C1 segment of cervical spinal cord (tissue), 14 donors: ENCODE results near the gene ZNF536.
"Not testable (repeated sequence)": the region's sequence is repeated elsewhere in the genome, so short reads cannot be mapped to it uniquely, and the experiment has no call there.

ENCODE experiments used
- DNase-seq, 14 donors: peaks; one replicate each; lab custom pipeline; 2025; lab: John Stamatoyannopoulos, UW

Gene ZNF536

GRCh38 chr19:30341611-30342201 is 30.5 kb upstream of the ZNF536 start:
- DNase-seq = no peak

DNA sequence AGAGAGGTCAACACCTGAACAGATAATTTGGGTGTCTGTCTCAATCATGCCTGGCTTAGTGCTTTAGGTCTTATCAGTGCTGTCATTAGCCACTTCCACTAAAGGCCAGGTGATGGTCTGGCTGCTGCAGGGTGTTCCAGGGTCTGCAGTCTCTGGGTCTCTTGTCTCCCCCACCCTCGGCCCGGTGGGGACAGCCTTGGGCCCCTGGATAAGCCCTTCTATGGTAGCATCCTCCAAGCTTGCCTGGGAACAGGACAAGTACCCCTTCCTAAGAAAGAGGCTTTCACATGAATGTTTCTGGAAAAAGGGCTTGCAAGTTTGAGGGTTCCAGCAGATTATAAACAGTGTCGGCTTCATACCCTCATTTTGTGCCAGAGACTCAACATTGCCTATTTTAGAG is 29.3 kb upstream of the ZNF536 start:
- DNase-seq = no peak

DNA sequence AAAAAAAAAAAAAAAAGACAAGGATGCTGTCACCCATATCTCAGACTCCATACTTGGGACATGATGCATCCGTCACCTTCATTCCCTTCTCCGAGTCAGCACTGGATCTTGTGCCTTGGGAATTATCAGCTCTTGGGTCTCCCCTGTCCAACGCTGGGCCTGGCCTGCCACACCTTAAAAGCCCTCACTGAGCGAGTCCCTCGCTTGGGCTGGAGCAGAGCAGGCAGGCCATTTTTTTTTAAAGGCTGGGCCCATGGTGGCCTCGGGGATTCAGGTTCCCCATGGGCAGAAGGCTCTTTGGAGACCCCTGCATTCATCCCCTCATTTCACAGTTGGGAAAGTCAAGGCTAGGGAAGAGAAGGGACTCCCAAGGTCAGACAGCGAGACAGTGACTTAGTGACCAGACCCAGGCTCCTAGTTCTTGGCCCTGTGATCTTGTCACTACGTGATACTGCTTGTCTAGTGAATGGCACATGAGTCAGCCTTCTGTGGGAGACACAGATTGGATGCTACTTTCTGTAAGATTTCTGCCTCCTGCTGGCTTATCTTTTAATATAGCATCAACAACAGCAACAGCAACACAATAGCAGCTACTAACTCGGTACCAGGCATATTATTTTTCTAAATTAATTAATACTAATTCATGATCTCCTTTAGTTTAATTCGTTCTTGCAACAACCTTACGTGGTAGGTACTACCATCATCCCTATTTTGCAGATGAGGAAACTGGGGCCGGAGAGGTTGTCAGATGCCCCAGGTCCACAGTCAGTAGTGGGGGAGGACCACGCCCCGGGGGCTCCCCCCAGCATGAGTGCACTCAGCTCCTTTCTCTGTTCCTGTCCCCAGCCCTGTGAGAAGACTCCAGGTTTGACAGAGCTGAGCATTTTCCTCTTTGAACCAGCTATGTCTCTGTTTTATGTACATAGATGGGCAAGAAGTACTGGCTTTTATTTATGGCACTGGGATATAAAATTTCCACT is 27.4 kb upstream of the ZNF536 start:
- DNase-seq = no peak

DNA sequence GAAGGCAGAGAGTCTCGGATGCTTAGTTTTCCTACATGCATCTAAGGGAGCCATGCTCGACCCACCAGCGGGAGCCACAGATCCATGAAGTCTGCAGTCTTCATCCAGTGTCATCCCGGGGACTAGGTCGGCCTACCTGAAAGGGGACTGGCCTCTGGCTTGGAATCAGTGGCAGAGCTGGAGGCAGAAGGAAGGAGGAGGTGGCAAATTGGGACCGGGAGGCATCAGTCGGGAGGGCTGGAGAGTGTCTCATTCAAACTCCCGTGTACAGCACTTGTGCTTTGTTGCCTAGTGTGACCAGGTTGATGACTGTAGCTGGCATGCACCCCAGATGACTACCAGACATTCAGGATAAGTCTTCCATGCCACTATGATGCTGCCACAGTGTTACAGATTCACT is 26.5 kb upstream of the ZNF536 start:
- no peak for DNase-seq

DNA sequence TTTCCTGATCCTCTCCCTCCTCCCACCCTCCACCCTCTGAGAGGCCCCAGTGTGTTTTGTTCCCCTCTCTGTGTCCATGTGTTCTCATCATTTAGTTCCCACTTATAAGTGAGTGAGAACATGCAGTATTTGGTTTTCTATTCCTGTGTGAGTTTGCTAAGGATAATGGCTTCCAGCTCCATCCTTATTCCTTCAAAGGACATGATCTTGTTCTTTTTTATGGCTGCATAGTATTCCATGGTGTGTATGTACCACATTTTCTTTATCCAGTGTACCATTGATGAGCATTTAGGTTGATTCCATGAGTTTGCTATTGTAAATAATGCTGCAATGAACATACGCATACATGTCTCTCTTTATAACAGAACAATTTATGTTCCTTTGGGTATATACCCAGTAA is 25.7 kb upstream of the ZNF536 start:
- not testable (repeated sequence) for DNase-seq

DNA sequence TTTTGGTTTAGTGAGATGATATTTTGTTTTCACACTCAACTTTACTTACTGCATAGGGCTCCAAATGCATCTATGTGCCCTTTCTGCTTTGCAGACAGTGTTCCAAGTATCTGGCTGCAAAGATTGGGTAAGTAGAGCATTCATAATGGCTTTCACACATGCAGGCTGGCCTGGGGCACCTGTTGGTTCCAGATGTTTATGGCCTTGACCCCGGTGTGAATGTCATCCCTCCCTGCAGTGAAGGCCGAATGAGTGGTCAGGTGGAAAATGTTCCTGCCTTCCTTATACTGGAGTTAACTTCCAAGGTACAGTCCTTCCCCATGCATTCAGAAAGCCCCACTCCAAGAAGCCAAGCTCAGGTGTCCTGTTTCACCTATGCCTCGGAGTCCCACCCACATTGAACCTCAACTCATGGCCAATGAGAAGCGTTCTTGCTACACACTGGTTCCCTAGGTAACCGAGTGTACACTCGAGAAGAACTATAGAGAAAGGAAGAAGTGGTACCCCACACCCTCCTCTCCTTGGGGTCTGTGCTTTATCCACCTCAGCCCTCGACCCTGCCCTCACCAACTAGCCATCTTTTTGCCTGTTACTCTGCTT is 23.0 kb upstream of the ZNF536 start:
- no peak for DNase-seq

DNA sequence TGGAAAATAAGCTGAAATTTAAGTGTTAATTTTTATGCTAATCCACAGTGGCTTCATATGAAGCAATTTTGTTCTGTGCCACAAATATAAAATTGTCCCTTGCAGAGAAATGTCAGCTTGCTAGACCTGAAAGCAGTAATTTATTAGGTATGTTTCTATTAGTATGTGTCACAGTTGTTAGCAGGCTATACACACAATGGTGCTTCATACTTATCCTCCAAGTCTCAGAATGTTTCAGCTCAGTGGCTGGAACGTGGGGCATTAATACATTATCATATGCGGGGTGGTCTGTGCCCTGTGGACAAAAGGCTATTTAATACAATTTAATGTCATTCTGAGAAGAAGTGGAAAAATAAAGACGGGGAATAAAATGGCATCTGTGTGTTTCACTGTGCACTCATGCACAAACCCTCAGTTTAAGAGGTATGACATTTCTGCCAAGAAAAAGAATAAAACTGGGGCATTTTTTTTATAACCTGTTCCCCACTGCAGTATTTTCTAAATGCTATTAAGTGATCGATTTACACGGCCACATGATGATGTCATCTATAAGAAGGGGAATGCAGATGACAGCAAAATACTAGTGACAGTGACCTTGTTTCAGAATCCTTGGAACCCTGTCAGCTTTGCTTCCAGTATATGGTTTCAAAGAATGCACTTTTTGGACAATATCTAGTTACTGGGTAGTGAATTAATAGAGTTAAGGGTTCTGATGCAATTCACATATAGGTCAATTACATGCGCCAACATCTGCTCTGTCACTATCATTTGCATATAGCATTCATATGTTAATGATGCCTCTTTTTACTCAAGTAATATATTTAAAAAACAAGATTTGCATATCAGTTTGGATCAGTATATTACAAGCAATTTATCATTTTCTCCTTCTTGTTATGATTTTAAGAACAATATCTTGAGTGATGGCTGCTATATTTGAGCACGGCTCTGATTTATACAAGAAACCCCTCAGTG is 21.2 kb upstream of the ZNF536 start:
- DNase-seq = peak in 1 of 14 donors; percentile 9

DNA sequence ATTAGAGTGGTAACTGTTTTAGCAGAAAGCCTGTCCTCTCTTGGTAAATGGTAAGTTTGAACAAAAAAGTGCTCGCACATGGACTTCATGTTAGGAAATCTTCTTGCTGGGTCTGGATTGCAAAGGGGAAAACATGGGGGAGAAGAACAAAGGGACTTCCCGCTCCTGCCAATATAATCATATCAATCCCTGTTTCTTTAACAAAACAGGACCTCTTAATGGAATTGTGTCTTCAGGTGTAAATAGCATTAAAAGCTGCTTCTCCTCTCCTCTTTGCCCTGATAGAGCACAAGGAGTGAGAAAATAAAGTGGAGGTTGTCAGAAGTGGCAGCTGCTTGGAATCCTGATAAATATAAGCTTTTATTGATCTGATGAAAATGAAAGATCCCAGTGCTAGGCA is 20.4 kb upstream of the ZNF536 start:
- DNase-seq = no peak

- DNase-seq = no peak
These were observed 18.7 kb upstream of the ZNF536 start for GRCh38 chr19:30353394-30353945.

DNA sequence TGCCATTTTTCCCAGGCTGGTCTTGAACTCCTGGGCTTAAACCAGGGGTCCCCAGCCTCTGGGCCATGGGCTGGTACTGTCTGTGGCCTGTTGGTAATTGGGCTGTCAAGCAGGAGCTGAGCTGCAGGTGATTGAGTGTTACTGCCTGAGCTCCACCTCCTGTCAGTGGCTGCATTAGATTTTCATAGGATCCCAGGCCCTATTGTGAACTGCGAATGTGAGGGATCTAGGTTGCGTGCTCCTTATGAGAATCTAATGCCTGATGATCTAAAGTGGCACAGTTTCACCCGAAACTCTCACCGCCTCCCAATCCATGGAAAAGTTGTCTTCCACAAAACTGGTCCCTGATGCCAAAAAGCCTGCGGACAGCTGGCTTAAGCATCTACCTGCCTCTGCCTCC is 16.6 kb upstream of the ZNF536 start:
- DNase-seq = no peak

GRCh38 chr19:30356951-30357579 is 15.1 kb upstream of the ZNF536 start:
- no peak for DNase-seq

DNA sequence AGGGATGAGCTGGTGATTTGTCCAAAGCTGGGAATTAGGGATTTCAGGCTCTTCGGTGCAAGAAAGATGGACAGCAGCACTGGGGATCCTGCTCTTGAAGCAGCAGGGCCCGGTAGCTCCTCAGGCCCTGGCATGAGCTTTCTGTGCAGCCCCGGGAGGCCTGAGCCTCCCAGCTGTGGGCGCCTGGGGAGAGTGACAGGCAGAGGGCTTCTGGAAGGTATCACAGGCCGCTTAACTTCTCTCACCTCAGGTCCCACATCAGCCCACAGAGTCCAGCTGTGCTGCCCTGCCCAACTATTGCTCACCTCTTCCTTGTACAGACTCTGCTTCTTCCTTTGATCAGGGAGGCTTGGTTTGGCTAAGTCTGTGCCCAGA is 14.6 kb upstream of the ZNF536 start:
- DNase-seq = no peak

DNA sequence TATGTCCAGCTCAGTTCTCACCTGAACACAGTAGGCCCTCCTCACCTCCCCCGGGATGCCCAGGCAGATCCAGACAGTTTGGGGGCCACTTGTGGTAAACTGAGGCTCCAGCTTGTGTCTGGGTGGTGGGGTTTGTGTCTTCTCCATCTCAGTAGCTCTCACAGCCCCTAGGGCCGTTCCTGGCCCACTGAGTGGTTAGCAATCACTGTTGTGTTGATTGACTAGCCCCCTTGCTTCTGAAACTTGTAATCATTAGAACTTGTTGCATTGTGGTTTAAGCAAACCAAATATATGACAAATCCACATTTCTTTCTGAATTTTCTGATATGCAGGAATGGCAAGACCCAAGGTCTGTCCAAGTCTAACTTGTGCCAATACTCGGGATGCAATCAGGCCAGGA is 13.9 kb upstream of the ZNF536 start:
- DNase-seq = no peak

- no peak for DNase-seq
These were observed 13.2 kb upstream of the ZNF536 start for GRCh38 chr19:30358821-30359580.

DNA sequence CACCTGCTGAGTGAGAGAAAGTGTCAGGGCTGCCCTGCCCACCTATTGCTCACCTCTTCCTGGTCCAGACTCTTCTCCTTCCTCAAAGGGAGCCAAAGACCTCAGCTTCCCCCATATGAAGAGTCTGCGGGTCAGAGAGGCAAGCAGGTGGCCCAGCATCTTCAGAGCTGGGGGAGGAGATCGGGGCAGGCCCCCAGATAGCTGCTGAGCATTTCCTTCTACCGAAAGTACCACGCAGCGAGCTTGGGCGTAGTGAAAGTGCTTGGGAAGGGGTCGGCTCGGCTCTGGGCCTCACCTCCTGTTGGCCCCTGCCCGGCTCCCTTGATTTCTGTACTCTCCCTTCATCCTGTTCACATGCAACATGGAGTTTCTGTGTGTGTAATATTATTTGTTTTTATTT is 12.2 kb upstream of the ZNF536 start:
- no peak for DNase-seq

DNA sequence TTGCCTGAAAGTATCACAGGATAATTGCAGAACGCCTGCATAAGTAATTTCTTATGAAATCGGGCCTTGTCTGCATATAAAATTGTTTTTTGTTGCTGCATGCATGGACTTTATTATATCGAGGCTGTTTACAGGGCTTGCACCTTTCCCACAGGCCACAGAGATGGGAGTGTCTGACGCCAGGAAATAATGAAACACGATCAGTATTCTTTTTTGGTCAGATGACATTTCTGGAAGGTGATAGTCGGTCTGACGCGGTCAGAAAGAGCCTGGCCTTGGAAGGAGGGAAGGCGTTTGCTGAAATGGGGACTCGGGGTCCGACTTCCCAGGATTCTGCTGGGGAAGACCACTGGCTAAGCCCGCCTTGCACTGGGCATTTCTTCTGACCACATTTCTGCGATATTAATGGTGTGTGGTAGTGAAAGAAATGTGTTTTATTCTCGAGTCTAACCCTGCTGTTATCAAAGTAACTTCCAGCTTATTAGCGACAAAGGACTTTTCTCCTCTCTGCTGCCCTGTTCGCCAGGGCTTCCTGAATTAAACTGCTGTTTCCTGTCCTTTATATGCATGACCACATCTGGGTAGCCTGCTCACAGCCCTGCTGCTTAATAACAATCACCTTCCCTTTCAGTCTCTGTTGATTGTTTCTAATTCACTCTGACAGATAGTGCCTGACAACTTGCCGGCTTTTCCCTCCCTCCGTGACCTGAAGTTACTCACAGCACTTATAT is 11.6 kb upstream of the ZNF536 start:
- peak in 2 of 14 donors; percentile 36 to 44 for DNase-seq

- DNase-seq = no peak
These were observed 11.1 kb upstream of the ZNF536 start for GRCh38 chr19:30361107-30361447.

GRCh38 chr19:30361721-30362120 is 10.5 kb upstream of the ZNF536 start:
- peak in 3 of 14 donors; percentile 37 to 52 (median 43) for DNase-seq

- no peak for DNase-seq
These were observed 9.9 kb upstream of the ZNF536 start for GRCh38 chr19:30362156-30362754.
